Testis (tissue), 2 donors: ENCODE data around the gene PRKN.

Source experiments
- CTCF ChIP-seq, 3 experiments: fragments of 450-650 bp in 2 of 3; fragments of 200-600 bp in 1 of 3; sonication (generic) in 1 of 3; IDR thresholded peaks; one replicate each; pipeline ENCODE4 v1.5.1; 2016 to 2019; ENCODE audit warnings: antibody characterized with exemption in 3 of 3, mild to moderate bottlenecking in 2 of 3, moderate library complexity in 1 of 3
- POLR2A ChIP-seq: fragments of 450-650 bp; IDR thresholded peaks from one replicate; pipeline ENCODE4 v1.6.1; 2017; ENCODE audit warnings: antibody characterized with exemption, mild to moderate bottlenecking, moderate library complexity

GRCh38 chr6:161602359-161602758 lies 1125.2 kb downstream of the PRKN start:
- TF ChIP-seq CTCF (IDR thresholded peaks at IDR 0.05) (no peak), POLR2A (no peak)
